ENCODE results near the gene NCEH1.

GRCh38 chr3:172676196-172676922 is 34.5 kb downstream of the NCEH1 start:
- no peak for TF ChIP-seq CTCF (conservative IDR thresholded peaks at IDR 0.05)
- no peak for TF ChIP-seq EZH2 (IDR thresholded peaks at IDR 0.05; ENCODE audit: low read depth)
